SU-DHL-6 (cell line): ENCODE measurements around the gene ROCK2.
A peak's percentile ranks its signal among the peaks of the same experiment; 100 is the strongest.

Experiments
- H2AFZ ChIP-seq: fragments of 200-600 bp; sonication (generic); 2 replicates; pipeline ENCODE4 v1.6.1; 2014; ENCODE audit warnings: low read depth, mild to moderate bottlenecking, moderate library complexity, mixed read lengths, antibody characterized with exemption, low read length; ENCODE audit not compliant: severe bottlenecking
- H3F3A ChIP-seq: fragments of 200-600 bp; shearing (Covaris generic); 2 replicates; pipeline ENCODE4 v1.6.0; 2016; ENCODE audit warnings: antibody characterized with exemption, mild to moderate bottlenecking; ENCODE audit not compliant: insufficient read depth
- H3K27ac ChIP-seq: fragments of 200-600 bp; sonication (generic); 2 replicates; pipeline ENCODE4 v1.5.1; 2016; ENCODE audit warnings: low read depth, mild to moderate bottlenecking, low read length, moderate library complexity, mixed read lengths
- H3K27me3 ChIP-seq: fragments of 200-600 bp; sonication (generic), shearing (Covaris generic); 2 replicates; pipeline ENCODE4 v1.6.0; 2014; ENCODE audit warnings: mild to moderate bottlenecking, low read length
- H3K36me3 ChIP-seq: fragments of 200-600 bp; sonication (generic); 2 replicates; pipeline ENCODE4 v1.6.1; 2014; ENCODE audit warnings: mild to moderate bottlenecking, low read length, mixed read lengths
- H3K4me2 ChIP-seq: fragments of 300-600, 200-600 bp; shearing (Covaris generic), sonication (generic); 2 replicates; pipeline ENCODE4 v1.6.0; 2014; ENCODE audit warnings: low read length, low read depth, mild to moderate bottlenecking; ENCODE audit not compliant: poor library complexity, severe bottlenecking
- H3K4me3 ChIP-seq: fragments of 200-600 bp; sonication (generic); 2 replicates; pipeline ENCODE4 v1.5.1; 2014; ENCODE audit warnings: antibody characterized with exemption, low read length, mild to moderate bottlenecking, mixed read lengths; ENCODE audit not compliant: insufficient read depth, poor library complexity, severe bottlenecking
- H3K79me2 ChIP-seq: fragments of 200-600 bp; sonication (generic); 2 replicates; pipeline ENCODE4 v1.6.1; 2014; ENCODE audit warnings: mild to moderate bottlenecking, low read length, moderate library complexity; ENCODE audit not compliant: insufficient read depth
- H3K9ac ChIP-seq: fragments of 200-600 bp; sonication (generic); 2 replicates; pipeline ENCODE4 v1.7.0; 2014; ENCODE audit warnings: mild to moderate bottlenecking, low read length
- H3K9me2 ChIP-seq: fragments of 200-600 bp; sonication (generic); replicated peaks from 2 replicates; pipeline ENCODE4 v1.6.1; 2014; ENCODE audit warnings: low read length; ENCODE audit not compliant: insufficient read depth
- H3K9me3 ChIP-seq: fragments of 200-600 bp; sonication (generic); 2 replicates; pipeline ENCODE4 v1.6.1; 2014; ENCODE audit warnings: low read length, mixed read lengths; ENCODE audit not compliant: insufficient read depth
- H4K20me1 ChIP-seq: fragments of 200-600 bp; sonication (generic); 2 replicates; pipeline ENCODE4 v1.6.1; 2014; ENCODE audit warnings: low read depth, mild to moderate bottlenecking, antibody characterized with exemption, low read length, moderate library complexity, mixed read lengths
- CTCF ChIP-seq: fragments of 200-600 bp; sonication (generic); IDR thresholded peaks from one replicate; pipeline ENCODE4 v1.5.1; 2017; ENCODE audit warnings: antibody characterized with exemption, mild to moderate bottlenecking, low read length, moderate library complexity; ENCODE audit not compliant: insufficient read depth, poor library complexity, severe bottlenecking
- EZH2phosphoT487 ChIP-seq: fragments of 200-600 bp; sonication (generic), shearing (Covaris generic); conservative IDR thresholded peaks from 2 replicates; pipeline ENCODE4 v1.6.1; 2018; ENCODE audit warnings: mild to moderate bottlenecking, antibody characterized with exemption, low read length, moderate library complexity, mixed read lengths

ROCK2 gene

GRCh38 chr2:11237122-11237521 lies 107.3 kb downstream of the ROCK2 start:
- H3K9me3 ChIP-seq, result no peaks in the 10 kb centered on the region

DNA sequence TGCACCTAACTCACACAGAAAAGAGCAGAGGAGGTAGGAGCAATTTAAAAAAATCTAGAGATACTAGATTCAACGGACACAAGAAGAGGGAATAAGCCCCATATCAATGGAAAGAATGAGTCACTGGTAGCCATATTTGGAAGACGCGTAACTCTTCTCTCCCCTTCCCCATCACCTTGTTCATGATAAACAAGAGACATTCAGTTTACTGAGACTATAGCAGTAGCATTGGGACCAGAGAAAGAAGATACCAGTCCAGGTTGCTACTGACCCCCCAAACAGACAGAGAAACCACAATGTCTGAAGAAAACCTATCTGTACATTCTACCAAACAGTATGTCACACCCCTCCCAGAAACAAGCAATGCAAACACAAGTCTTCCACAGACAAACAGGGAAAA lies 108.1 kb downstream of the ROCK2 start:
- Histone ChIP-seq H3K27ac (peak overlapping the region; percentile 94), H3K4me2 (no peak overlapping the region), H3K4me3 (no peak overlapping the region), H3K36me3 (0 out of 2 replicates have a peak, but pooled peaks cover 4% of the 10 kb centered on the region), H4K20me1 (no peaks in the 10 kb centered on the region), H3K9ac (no peak overlapping the region), H3F3A (peaks cover 34% of the 10 kb centered on the region), H2AFZ (no peak overlapping the region), H3K79me2 (peaks cover 10% of the 10 kb centered on the region; the same call in 1 of the 2 replicates), H3K9me3 (no peaks in the 10 kb centered on the region), H3K27me3 (no peaks in the 10 kb centered on the region), H3K9me2 (no peaks in the 10 kb centered on the region)
- TF ChIP-seq CTCF (no peak), EZH2phosphoT487 (no peak)

More at GRCh38 chr2:11237122-11237521, 107.3 kb downstream of the ROCK2 start:
- Histone ChIP-seq H3K9ac (no peak overlapping the region), H3K9me2 (no peaks in the 10 kb centered on the region), H3K27me3 (no peaks in the 10 kb centered on the region), H3K79me2 (peaks cover 6% of the 10 kb centered on the region; the same call in 1 of the 2 replicates), H4K20me1 (no peaks in the 10 kb centered on the region), H2AFZ (no peak overlapping the region), H3K27ac (peak overlapping the region; percentile 25; the same call in 1 of the 2 replicates), H3K4me3 (no peak overlapping the region), H3K36me3 (0 out of 2 replicates have a peak, but pooled peaks cover 4% of the 10 kb centered on the region), H3K4me2 (no peak overlapping the region), H3F3A (peaks cover 34% of the 10 kb centered on the region)
- no peak for TF ChIP-seq CTCF

- H3K9me2 ChIP-seq, result no peaks in the 10 kb centered on the region
- no peaks in the 10 kb centered on the region for H3K9me3 ChIP-seq
- no peaks in the 10 kb centered on the region for H3K27me3 ChIP-seq
- H3K4me2 ChIP-seq, result peak overlapping the region; percentile 72
- no peak overlapping the region for H2AFZ ChIP-seq
- no peaks in the 10 kb centered on the region for H4K20me1 ChIP-seq
- peak overlapping the region; percentile 2 for H3K4me3 ChIP-seq
- H3K79me2 ChIP-seq, result peaks cover 10% of the 10 kb centered on the region; the same call in 1 of the 2 replicates
- peak overlapping the region; percentile 33; the same call in 1 of the 2 replicates for H3K9ac ChIP-seq
- peaks cover 4% of the 10 kb centered on the region; the same call in 1 of the 2 replicates for H3K36me3 ChIP-seq
- peak overlapping the region; percentile 94 for H3K27ac ChIP-seq
- H3F3A ChIP-seq, result peaks cover 34% of the 10 kb centered on the region
- TF ChIP-seq CTCF, result no peak
- no peak for TF ChIP-seq EZH2phosphoT487
Observed at GRCh38 chr2:11235583-11235982, 108.9 kb downstream of the ROCK2 start.
